Hematopoietic multipotent progenitor cell treated with erythropoietin and hydrocortisone succinate and interleukin-3 and kit ligand, for 8 days (in vitro differentiated cells): ENCODE measurements around the gene PKP2.

Experiments used
- DNase-seq: peaks from one replicate; pipeline ENCODE4 v3.0.0-alpha.2; 2015

PKP2 gene

DNA sequence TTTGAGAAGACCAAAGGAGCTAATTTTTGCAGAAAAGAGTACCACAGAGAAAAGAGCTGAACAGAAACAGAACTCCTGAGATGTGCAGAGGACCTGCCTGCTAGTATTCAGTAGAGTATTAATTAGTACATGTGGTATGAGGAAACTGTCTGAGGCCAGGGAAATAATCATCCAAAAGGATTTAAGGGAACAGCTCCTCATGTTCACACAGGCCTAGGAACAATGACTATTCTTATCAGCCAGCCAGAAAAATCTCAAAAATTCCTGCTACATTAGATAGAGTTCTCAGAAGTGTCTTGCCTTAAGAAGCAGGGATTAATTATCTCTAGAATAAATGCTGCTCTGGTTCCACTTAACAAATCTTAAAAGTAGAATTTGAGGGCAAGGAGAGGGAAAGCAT, 36.4 kb downstream of the PKP2 start:
- no peak for DNase-seq

DNA sequence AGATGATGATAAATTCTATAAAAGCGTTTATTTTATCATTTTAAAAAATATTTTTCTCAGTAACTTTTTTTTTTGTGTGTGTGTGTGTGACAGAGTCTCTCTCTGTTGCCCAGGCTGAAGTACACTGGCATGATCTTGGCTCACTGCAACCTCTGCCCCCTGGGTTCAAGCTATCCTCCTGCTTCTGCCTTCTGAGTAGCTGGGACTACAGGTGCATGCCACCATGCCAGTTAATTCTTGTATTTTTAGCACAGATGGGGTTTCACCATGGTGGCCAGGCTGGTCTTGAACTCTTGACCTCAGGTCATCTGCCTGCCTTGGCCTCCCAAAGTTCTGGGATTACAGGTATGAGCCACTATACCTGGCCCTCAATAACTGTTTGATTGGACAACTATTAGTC, 37.2 kb downstream of the PKP2 start:
- DNase-seq: no peak

DNA sequence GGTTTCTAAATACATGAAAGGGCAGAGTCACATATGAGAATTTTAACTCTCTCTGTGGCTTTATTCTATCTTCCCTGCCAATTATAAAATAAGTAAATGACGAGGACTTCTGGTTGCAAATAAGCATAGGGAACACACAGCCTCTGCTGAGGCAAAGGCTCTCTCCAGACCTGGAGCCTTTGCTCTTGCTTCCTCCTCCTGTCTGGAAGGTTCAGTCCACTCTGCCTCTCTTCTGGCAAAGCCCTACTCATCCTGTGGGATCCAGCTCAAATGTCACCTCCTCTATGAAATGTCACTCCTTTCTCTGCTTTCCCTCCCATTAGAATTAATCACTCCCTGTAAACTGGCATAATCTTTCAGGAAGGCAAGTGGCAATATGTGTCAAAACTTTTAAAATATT, 41.9 kb downstream of the PKP2 start:
- DNase-seq: no peak

DNA sequence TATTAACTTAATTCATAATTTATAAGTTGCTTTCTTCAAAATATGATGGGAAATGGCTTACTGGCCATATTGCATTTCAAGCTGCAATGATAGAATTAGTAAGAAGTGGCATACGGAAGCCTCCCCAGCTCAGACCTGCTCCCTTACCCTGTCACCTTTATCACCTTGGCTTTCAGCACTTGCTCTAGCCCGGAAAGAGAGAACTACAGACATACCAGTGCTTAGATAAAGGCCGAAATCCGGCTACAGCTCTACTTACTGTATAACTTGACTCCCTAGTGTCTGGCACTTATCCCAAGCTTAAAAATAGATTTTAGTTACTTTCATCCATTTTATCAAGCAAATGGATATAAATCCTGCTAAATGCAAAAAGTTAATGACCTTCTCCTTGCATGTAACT, 42.5 kb downstream of the PKP2 start:
- no peak for DNase-seq

DNA sequence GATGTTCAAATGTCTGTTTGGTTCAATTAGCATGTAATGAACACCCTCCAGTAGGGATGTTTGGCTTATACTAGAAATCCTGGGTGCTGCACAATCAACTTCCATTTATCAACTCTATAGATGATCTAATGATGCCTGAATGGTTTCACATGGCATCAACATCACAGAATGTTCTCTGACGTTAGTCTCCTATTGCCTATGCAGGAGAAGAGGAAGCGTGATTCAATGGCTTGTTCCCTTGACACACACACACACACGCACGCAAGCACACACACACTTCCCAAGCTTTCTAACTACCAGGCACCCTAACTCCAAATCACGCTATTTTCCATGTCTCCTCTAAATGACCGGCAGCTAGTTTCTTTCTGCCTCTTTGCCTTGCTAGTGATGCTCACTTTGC, 49.3 kb downstream of the PKP2 start:
- DNase-seq: no peak

DNA sequence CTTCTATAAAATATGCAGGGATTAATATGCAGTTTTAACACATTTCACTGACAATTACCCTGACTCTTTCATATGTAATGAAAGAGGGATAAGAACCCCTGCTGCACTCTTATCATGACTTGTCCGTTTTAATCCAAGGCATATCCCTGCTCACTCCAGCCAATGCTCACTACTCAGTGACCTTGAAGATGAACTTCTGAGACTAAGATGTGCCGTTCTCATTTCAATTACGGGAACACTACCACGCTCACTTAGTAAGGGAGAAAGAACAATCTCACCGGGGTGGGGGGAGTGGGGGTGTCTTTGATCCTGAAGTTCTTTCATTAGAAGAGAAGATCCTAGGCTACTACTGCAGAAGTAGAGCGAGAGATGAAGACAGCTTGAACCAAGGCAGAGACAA, 50.5 kb downstream of the PKP2 start:
- DNase-seq: no peak

DNA sequence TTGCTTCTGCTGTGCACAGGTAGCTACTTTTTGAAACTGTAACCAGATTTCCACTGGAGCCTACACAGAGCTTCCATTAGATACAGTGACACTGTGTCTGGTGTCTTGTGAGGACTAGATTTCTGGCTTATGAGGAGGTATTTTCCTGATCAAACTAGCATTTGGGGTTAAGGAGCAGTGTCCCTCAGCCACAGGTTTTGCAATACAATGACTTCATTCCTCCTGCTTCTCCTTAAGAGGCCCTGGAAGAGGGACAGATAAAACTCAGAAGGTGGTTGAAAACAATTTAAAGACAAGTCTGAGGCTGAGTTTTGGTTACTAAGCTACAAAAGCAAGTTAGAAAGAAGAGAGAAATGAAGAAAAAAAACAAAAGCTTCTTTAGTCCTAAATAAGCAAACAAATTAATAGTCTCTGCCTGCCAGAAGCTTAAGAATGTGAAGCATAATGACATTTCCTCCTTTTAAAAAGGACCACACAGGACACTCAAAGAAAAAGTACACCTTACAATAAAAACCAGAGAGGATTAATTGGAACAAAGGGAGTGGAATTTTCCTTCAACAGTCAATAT, 53.0 kb downstream of the PKP2 start:
- DNase-seq: no peak

DNA sequence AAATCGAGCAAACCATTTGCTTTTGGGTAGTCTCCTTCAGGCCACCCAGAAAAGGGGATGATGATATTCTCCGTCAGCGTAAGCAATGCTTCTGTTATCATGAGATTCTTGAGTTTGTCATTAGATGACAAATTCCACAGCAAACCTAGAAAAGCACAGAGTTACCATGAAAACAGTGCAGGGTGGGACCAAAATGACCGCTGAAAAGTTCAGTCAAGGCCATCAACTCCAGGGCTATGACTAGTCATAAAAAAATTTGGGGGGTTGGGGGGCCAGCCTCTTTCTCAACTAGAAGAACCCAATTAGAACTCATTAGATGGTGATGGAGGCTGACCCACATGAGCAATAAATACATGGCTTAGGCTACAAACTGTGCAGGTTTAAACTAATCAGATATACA, 55.5 kb downstream of the PKP2 start:
- DNase-seq: no peak

DNA sequence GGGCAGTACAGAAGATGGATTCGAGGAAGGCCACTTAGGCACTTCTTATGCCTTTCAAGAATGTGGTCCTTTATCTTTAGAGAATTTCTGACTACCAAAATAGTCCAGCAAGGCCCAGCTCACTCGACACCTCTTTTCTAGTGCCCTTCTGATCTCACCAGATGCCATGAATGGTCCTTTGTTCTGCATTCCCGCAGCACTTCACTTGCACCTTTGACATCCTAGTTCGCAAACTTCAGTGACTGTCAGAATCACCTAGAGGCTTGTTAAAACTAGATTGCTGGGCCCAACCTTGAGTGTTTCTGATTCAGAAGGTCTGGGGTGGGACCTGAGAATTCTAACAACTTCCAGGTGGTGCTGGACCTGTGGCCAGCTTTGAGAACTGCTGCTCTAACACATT, 56.7 kb downstream of the PKP2 start:
- DNase-seq: no peak

DNA sequence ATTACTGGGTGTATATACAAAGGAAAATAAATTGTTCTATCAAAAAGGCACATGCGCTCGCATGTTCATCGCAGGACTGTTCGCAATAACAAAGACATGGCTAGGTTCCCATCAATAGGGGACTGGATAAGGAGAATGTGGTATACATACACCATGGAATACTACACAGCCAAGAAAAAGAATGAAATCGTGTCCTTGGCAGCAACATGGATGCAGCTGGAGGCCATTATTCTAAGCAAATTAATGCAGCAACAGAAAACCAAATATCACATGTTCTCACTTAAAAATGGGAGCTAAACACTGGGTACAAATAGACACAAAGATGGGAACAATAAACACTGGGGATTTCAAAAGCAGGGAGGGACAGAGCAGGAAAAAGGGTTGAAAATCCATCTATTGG, 58.6 kb downstream of the PKP2 start:
- no peak for DNase-seq

DNA sequence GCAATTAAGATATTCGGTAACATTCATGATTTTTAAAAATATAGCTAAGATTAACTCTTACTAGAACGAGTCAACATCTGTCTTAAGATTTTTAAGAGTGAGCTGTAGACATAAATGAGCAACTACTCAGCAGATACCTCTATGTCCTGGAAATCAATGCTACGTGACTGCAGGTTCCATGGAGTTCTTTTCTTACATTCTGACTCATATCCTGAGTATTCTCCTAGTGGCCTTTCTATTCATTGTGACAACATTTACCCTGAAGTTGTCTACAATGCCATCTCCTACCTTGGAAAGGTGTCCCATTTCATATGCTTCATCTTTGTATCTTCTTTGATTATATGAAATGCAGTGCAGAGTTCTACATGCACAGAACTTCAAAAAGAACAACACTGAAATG, 59.9 kb downstream of the PKP2 start:
- no peak for DNase-seq

DNA sequence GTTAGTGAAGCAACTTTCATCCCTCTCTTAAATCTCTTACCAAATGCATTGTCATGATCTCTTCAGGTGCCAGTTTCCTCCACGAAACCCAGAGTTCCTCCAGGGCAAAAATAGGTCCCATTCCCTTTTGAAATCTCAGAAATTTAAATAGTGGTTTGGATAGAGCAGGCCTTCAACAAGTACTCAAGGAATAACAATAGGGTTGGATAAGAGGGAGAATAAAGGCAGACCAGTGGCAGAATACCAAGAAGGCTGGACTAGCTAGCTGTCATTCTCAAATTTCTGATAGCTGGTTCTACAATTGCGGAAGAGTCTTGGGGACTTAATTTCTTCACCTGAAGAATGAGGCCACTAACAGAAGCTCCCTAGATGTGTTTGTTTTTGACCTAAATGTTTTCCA, 62.5 kb downstream of the PKP2 start:
- DNase-seq: no peak

DNA sequence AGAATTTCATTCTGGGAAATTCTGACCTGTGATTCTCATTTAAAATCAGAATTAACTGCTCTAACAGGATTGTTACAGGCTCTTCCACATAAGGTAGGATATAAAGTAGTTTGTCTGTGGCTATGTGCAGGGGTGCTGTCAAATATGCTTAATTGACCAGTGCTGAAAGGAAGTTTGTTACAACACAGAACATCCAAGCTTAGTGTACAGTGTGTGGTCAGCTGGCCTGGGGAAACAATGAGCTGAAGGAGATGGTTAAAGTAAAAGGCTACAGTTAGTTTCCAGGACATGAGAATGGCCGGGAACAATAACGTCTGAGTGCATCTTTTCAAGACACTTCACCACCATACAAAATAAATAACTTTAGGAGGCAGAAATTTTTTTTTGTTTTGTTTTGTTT, 68.0 kb downstream of the PKP2 start:
- no peak for DNase-seq

DNA sequence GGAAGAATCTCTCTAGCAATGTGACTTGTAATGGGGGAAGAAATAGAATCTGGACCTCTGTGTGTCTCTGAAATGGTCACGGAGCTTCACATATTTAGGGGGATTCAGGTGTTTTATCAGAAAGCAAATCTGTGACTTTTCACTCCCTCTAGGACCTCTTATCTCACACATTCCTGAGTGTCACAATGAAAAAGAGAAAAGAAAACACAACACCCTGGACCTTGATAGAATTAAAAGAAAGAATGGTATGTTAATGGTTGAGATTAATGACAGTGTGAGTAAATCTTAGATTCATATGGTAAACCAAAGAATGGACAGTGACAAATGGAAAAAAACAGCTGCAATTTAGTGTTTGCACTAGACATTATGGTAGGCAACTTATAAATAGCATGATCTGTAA, 68.5 kb downstream of the PKP2 start:
- no peak for DNase-seq

DNA sequence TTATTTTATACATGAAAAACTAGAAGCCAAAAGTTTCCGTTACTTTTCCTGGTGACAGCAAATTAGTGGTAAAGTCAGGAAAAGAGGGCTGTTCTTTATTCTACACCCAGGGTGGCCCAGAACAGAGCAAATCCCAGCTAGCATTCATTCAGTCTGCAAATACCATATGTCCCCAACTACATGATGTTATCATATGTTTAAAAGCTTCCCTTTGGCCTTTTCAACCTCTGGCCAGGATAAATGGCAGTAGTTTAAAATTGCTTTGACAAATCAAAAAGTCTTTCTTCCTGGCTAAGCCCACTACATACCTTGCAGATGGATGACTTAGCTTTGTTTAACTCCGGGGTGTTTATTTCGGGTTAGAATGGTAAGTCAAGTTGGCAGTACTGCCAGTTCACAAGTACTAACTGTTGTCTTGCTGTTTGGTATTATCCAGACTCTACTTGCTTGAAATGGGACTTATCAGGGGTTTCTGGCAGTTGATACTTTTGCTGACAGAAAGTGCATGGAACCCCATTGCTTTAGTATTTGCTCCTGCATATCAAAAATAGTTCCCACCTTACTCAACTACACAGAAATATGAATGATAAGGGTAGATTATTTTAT, 69.7 kb downstream of the PKP2 start:
- no peak for DNase-seq

DNA sequence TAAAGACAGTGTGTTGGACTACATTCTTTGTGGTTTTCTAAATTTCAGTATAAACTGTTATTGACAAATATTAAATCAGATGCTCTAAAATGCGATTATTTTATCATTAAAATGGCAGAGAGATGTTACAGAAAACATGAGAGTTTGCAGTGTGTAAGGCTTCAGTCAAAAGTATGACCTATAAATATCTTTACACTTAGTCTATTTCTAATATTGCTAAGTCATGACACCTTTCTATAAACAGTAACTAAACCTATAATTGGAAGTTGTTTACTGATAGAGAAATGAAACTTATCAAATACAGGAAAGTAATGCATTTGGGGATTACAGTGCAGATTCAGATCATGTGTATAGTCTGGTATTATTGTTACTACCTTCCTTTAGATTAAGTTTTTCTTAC, 72.0 kb downstream of the PKP2 start:
- DNase-seq: no peak

DNA sequence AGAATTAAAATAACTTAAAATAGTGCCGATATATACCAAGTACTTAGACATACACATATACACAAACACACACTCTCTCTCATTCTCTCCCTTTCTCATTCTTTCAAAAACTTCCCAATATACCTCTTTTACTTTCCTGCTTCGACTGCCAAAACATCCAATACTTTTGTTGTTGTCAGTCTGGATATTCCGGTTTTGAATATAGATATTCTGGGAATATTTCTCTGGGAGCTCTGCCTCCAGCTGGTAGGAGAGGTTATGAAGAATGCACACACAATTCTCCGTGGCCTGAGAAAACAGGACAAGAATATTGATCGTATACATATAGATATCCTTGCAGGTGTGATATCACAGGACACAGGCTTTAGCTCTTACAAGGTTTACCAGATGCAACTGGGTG, 74.2 kb downstream of the PKP2 start:
- no peak for DNase-seq

DNA sequence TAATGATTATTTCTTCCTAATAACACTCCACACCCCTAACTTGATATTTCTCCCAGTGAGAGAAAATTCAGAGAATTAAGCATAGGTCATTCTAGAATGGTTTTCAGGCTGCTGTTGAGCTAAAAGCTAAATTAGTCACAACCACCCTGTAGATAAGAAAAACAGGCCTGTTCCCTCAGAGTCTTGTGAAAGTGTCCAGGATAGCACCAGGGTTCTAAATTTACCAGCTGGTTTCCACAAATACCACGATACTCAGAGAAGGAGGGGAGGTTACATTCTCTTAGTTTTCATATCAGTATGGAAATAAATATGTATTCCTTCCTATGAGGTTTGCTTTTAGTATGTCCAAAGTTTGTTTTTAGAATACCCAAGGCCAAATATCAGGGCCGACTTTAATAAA, 74.9 kb downstream of the PKP2 start:
- no peak for DNase-seq

DNA sequence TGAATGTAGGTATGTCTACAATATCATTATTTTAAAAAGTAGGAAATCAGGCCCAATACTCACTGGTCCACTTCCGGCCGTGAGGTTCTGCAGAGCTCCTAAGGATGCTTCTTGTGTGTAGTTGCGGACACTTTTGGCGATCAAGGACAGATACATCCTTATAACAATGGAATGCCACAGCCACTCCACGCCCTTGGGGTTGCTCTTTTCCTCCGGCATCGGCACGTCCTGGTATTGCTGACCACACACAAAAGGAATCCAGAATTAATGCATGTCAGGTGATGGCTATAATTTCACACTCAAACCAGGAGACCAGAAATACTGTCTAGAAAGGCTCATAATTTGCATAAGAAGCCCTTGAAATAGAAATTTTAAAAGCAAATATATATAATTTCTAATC, 75.3 kb downstream of the PKP2 start:
- DNase-seq: no peak

DNA sequence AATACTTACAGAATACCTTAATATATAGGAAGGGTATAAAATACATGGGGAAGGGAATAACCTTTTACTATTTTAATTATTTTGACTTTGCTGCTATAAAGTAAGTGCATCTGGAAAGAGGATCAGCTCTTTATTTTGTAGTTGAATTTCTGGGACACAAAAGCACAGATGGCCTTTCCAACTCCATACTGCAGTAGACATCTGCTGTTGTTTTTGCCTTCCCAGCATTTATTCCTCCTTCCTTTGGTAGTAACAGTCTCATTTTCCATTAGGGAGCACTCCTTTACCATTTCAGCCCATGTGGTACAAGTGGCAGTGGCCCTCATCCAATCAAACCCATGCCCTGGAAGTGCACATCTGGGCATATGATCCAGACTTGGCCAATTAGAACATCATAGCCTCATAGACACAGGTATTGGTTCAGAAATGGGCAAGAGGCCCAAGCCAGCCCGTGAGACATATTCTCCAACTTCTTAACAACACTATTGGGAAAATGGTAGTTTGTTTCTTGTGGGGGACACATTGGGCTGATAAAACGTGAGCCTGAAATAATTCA, 76.1 kb downstream of the PKP2 start:
- DNase-seq: no peak

DNA sequence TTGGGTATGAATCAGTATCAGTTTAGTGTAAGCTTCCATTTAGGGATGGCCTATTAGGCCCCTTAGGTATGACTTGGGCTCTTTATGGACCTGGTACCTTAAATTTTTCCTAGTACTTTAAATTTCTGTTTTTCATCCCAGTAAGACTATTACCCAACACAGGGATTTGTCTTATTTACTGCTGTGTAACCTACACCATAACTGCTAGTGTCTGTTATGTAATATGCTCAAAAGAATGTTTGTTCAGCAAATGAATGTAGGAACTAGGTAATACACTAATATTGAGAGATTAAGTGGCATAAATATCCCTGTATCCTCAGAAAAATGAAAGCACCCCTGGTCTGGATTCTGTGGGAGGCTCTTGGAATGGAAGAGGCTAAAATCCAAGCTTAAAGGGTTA, 77.2 kb downstream of the PKP2 start:
- DNase-seq: no peak

DNA sequence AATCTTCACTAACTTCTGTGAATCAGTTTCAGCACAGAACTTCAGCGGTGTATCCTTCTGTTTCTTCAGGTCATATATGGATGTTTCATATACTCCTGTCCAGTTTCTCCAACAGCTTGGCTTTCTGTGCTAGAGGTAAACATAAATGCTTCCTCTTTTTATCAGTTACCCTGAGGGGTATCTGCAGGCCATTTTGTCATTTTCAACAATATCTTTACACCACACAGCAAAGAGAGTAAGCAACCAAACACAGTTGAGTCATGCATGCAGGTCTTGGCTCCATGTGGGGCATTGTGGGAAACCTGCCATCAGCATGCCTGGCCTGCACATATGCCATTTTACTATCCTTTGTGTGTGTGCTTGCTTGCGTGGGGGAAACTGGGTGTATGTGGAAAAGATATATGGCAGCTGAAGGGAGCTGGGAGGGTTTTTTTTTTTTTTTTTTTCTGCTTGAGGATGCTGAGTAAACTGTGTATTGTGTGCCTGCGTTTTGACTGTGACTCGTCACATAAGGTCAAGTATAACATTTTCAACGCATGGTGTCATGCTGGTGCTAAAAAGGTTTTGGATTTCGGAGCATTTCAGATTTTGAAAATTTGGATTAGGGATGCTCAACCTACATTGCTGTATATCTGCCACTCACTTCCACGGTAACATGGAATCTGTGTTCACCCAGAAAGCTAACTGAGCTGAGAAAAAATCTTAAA, 84.7 kb downstream of the PKP2 start:
- DNase-seq: no peak

DNA sequence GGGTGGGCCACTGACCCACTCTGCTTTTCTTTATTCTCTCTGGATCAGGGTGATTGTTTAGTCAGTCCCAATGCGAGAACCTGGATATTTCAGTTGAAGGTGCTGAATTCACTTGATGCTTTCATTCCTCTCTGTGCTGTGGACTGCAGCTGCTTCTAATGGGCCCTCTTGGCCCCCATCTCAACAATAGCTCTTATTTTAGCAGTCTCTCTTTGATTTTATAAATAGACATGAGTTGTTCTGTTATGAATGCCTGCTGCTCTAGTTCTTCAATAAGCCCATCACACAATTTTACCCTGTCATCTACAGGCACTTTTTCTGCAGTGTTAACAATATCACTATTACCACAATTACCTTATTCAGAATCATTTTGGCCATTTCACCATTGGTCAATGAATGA, 86.7 kb downstream of the PKP2 start:
- no peak for DNase-seq

DNA sequence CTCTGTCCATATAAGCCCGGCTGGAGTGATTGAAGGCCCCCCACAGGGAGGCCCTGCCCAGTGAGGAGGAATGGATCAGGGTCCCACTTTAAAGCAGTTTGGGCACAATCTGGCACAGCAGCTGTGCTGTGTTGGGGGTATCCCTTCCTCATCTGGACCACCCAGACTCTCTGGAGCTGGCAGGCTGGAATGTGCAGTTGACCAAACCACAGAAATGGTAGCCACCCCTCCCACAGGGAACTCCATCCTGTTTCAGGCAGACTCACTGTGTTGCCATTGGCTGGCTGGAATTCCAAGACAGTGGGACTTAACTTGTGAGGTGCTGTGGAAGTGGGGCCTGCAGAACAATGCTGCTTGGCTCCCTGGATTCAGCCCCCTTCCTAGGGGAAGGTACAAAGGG, 87.4 kb downstream of the PKP2 start:
- no peak for DNase-seq

DNA sequence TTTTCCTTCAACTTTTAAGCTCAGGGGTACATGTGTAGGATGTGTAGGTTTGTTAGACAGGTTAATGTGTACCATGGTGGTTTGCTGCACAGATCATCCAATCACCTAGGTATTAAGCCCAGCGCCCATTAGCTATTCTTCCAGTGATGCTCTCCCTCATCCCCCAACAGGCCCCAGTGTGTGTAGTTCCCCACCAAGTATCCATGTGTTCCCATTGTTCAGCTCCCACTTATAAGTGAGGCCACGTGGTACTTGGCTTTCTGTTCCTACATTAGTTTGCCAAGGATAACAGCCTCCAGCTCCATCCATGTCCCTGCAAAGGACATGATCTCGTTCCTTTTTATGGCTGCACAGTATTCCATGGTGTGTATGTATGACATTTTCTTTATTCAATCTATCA, 92.3 kb downstream of the PKP2 start:
- no peak for DNase-seq
